Measurements from ENCODE around the gene SLC29A3.

- TF ChIP-seq TAF1 (IDR thresholded peaks at IDR 0.05; ENCODE audit: borderline replicate concordance, insufficient read depth, low read length) = no peak
- TF ChIP-seq POLR2AphosphoS5 (IDR thresholded peaks at IDR 0.05; ENCODE audit: low read depth, low read length) = peak; percentile 39; the same call in 1 of the 2 replicates
- TF ChIP-seq REST (IDR thresholded peaks at IDR 0.05; ENCODE audit: insufficient read depth in 1 of 2, low read depth in 2 of 2, low read length in 2 of 2) = no peak
- 0 out of 2 replicates have a peak, but pooled peaks have one; percentile 41 for TF ChIP-seq SIN3A (IDR thresholded peaks at IDR 0.05; ENCODE audit: borderline replicate concordance, insufficient read depth, low read length)
- peak; percentile 97 for TF ChIP-seq FOXP2 (optimal IDR thresholded peaks at IDR 0.05; ENCODE audit: borderline replicate concordance, extremely low read depth, extremely low read length, insufficient read depth)
Observed at GRCh38 chr10:71319042-71319799, at the start of gene SLC29A3.

Measured in PFSK-1 (cell line).